GM12892 (cell line): ENCODE results near the gene IGLL5.
A peak's percentile ranks its signal among the peaks of the same experiment; 100 is the strongest.
"Not testable (repeated sequence)": the region's sequence is repeated elsewhere in the genome, so short reads cannot be mapped to it uniquely, and the experiment has no call there.

Experiments used
- DNase-seq: peaks from one replicate; pipeline ENCODE4 v3.0.0; 2011; ENCODE audit not compliant: insufficient read length
- FAIRE-seq: peaks from 2 replicates; lab custom pipeline; 2011; peaks lifted over from hg19 to GRCh38; lab: Jason Lieb, UNC
- POLR2A ChIP-seq: IDR thresholded peaks from 2 replicates; pipeline ENCODE4 v1.6.1; 2011; ENCODE audit warnings: low read depth, low read length, control low read depth
- POLR2AphosphoS5 ChIP-seq: IDR thresholded peaks from 2 replicates; pipeline ENCODE4 v1.6.1; 2011; ENCODE audit warnings: low read depth, low read length, control low read depth
- TAF1 ChIP-seq: IDR thresholded peaks from 2 replicates; pipeline ENCODE4 v1.6.1; 2011; ENCODE audit warnings: low read depth, mild to moderate bottlenecking, control low read depth, low read length, borderline replicate concordance

The IGLL5 gene

DNA sequence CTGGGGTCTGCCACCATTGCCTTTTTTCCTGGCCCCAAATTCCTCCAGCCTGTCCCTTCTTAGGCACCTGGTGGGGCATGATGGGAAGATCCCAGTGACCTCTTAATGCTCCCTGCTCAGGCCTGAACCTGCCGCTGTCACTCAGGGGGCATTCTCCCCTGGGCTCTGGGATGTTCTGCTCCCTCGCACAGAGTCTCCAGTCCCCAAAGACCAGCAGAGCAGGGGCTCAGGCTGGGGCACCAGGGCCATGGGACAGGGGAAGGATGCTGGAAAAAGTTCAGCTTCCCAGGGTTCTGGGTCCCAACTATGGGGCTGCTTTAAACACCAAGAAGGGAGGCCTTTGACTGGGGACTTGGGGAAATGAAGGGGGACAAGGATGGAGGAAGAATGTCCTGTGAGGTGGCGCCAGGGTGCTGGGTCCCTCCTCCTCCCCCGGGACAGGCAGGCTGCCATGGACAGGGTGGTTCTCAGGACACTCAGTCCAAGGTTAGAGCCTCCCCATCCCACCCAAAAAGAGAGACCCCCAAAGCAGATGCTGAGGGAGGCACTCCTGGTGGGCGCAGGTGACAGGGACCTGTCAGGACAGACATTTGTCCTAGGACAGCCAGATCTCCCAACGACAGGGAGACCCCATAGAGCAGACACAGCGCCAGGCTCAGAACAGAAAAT, 30.8 kb downstream of the IGLL5 start:
- FAIRE-seq (no peak), DNase-seq (no peak)
- no peak for TF ChIP-seq POLR2AphosphoS5
- TF ChIP-seq POLR2A, result no peak
- no peak for TF ChIP-seq TAF1

- TF ChIP-seq POLR2AphosphoS5 (no peak), POLR2A (no peak), TAF1 (no peak)
Observed at GRCh38 chr22:22919041-22919440, 31.4 kb downstream of the IGLL5 start.

DNA sequence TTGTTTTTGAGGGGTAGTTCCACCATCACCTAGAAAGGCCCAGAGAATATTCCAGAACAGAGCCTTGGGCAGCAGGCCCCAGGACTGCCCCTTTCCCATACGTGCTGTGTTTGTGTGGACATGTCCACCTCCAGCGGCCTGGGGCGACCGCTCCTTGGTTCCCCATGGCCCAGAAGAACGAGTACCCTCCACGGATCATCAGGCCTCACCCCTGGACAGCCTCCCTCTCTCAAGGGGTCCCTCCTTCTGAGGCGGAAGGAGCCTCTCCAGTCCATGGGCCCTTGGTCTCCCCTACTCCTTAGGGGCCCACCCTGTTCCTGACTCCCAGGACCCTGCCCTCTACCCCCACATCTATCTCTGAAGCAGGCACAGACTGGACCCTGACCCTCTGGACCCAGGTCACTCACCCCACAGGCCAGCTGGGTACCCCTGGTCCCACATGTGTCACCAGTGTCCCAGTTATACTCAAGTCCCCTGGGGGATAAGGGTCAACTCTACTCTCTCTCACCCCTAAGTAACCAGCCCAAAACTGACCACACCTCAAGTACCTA, 32.6 kb downstream of the IGLL5 start:
- DNase-seq (no peak), FAIRE-seq (no peak)

More at GRCh38 chr22:22919041-22919440, 31.4 kb downstream of the IGLL5 start:
- DNase-seq, result no peak
- FAIRE-seq, result no peak

DNA sequence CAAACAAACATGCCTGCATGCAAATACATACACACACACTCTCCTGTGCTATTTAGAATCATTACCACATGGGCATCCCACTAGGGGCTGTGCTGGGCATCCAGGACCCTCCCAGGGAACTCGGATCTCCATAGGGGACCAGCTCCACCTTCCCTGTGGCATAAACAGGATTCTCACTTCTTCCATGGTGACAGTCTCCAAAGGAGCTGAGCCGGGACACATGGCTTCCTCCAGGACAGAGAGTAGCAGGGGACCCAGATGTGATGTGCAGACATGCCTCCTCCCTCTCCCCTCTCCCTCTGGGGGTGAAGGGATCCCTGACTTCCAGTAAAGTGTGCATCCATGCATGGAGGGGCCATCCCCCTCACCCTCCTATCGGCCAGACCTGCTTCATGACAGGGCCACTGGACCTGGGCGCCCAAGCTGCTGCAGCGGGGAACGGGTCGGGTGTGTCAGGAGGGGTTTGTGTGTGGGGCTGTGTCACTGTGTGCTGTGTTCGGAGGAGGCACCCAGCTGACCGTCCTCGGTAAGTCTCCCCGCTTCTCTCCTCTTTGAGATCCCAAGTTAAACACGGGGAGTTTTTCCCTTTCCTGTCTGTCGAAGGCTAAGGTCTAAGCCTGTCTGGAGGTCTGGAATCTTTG, 33.4 kb downstream of the IGLL5 start:
- no peak for DNase-seq
- no peak for FAIRE-seq
- TF ChIP-seq TAF1 (no peak), POLR2A (no peak), POLR2AphosphoS5 (no peak)

More for the DNA sequence above, 32.6 kb downstream of the IGLL5 start:
- no peak for TF ChIP-seq POLR2A
- no peak for TF ChIP-seq POLR2AphosphoS5
- no peak for TF ChIP-seq TAF1

GRCh38 chr22:22921575-22921974, 34.0 kb downstream of the IGLL5 start:
- FAIRE-seq (no peak), DNase-seq (no peak)
- TF ChIP-seq POLR2AphosphoS5 (no peak), TAF1 (no peak), POLR2A (no peak)

GRCh38 chr22:22922092-22922953, 34.7 kb downstream of the IGLL5 start:
- FAIRE-seq, result peak; percentile 9
- DNase-seq, result not testable (repeated sequence)

- FAIRE-seq (no peak), DNase-seq (no peak)
- TF ChIP-seq TAF1 (no peak), POLR2AphosphoS5 (no peak), POLR2A (no peak)
Observed at GRCh38 chr22:22922954-22923319, 35.3 kb downstream of the IGLL5 start.

GRCh38 chr22:22923379-22923778, 35.8 kb downstream of the IGLL5 start:
- TF ChIP-seq POLR2AphosphoS5 (no peak), TAF1 (no peak), POLR2A (no peak)
- FAIRE-seq, result no peak
- DNase-seq, result no peak

DNA sequence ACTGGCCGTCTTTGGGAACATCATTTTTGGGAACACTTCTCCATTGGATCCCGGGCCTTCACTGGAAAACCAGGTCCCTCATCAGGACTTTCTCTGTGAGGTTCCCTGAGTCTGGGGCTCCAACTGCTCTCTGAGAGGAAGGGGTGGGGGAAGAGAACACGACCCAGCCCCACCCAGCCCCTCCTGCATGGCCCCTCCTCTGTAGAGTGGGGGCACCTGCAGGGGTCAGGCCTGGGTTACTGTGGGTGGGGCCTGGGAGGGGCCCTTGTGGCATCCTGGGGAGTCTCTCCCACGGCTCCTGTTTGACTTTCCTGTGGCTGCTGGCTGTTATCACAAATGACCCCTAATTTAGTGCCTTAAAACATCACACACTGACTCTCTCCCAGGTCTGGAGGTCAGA, 36.3 kb downstream of the IGLL5 start:
- DNase-seq, result no peak
- no peak for FAIRE-seq
- TF ChIP-seq POLR2A (no peak), POLR2AphosphoS5 (no peak), TAF1 (no peak)

- no peak for DNase-seq
- TF ChIP-seq TAF1 (no peak), POLR2A (no peak), POLR2AphosphoS5 (no peak)
- no peak for FAIRE-seq
Observed at GRCh38 chr22:22924369-22925145, 36.9 kb downstream of the IGLL5 start.
